HG03060 (cell line): ENCODE data around the gene GTF2H2C.
"Not testable (repeated sequence)": the region's sequence is repeated elsewhere in the genome, so short reads cannot be mapped to it uniquely, and the experiment has no call there.

Experiments used
- ATAC-seq: cut with Tn5 transposase; IDR thresholded peaks from one replicate; pipeline ENCODE4 v1.9.1; 2021; ENCODE audit warnings: low read depth, moderate number of reproducible peaks; ENCODE audit not compliant: unreplicated experiment

Gene GTF2H2C

DNA sequence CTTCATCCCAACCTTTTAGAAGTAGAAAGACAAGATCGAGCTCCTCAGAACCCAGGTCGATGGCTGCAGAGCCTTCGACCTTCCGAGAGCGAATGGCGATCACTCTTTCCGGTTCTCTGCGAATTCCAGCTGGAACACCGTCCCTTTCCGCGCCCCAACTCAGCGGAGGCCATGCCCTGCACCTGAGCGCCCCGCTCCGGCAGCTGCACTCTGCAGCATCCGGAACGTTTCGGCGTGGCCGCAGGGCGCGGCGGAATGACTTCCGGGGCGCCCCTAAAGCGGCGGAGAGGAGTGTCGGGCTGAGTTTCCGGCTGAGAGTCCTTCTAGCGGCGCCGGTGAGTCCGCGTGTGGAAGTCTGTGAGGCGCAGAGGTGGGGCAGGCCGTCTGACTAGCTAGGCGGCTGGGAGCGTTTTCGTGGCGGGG lies at the start of gene GTF2H2C:
GTF2H2C (plus strand) TSS at position 284 of the 423 bp plus-strand sequence. CDS start 4,942 bp downstream, outside the sequence.
- ATAC-seq: peak; percentile 69

DNA sequence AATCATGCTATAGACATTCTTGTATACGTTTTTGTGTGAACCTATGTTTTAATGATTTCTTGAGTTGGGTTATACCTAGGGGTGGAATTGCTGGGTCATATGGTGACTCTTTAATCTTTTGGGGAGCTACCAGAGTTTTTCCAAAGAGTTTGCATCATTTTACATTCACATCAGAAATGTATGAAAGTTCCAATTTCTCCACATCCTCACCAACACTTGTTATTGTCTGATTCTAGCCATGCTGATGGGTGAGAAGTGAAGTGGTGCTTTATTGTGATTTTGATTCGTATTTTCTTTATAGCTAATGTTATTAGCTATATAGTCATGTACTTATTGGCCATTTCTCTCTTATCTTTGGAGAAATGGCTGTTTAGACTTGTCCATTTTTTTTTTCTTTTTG lies 49.3 kb upstream of the GTF2H2C start:
- ATAC-seq: no peak

DNA sequence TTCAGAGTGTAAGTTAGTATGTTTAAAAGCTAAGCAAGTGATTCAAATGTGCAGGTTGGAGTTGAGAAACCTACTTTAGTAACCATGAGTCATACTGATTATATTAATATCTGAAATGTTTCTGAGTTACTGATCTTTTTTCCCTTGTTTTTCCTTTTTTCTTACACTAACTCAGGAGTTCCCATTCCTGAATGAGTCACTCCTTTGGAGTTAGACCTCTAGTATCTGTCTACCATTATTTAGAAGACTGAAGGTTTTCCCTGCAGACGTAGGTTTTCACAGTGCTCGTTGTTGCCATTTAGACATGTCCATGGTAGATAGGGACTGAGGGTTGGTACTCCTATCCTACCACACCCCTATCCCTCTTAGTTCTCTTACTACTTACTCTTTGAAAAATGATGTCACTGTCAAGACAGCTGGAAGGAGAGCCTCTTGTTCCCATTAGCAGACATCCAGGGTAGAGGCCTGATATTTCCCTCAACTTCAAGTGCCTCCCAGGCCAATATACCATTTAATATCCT lies 47.2 kb upstream of the GTF2H2C start:
- ATAC-seq: no peak

DNA sequence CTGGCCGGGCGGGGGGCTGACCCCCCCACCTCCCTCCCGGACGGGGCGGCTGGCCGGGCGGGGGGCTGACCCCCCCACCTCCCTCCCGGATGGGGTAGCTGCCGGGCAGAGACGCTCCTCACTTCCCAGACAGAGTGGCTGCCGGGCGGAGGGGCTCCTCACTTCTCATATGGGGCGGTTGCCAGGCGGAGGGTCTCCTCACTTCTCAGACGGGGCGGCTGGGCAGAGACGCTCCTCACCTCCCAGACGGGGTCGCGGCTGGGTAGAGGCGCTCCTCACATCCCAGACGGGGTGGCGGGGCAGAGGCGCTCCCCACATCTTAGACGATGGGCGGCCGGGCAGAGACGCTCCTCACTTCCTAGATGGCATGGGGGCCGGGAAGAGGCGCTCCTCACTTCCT lies 44.4 kb upstream of the GTF2H2C start:
- ATAC-seq: not testable (repeated sequence)

DNA sequence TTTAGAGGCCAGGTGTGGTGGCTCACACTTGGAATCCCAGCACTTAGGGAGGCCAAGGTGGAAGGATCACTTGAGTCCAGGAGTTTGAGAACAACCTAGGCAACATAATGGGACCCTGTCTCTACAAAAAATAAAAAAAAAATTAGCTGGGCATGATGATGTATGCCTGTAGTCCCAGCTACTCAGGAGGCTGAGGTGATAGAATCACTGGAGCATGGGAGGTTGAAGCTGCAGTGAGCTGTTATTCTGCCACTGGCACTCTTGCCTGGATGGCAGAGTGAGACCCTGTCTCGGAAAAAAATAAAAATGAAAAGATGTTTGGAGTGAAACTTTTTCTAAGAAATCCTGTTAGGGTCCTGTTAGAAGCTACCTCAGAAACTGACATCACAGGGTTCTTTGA lies 43.2 kb upstream of the GTF2H2C start:
- ATAC-seq: no peak

DNA sequence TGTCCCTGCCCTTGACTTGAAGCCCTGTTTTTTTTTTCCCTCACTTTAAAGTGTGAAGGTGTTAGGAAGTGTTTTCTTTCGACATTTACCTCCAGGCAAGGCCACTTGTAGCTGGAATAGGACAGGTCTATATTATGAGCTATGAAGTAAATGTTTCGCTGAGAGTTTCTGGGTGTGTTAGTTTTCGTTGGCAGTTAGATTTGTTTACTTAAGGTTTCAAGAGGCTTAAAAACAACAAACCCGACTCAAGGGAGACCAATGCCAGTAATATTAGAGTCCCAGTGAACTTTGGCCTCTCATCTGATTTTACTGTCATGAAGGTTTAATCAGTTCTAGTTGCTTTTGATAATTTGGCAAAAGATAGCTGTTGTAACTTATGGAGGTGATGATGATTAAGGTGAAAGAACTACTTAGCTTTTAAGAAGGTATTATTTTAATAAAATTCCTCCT lies 42.2 kb upstream of the GTF2H2C start:
- no peak for ATAC-seq

DNA sequence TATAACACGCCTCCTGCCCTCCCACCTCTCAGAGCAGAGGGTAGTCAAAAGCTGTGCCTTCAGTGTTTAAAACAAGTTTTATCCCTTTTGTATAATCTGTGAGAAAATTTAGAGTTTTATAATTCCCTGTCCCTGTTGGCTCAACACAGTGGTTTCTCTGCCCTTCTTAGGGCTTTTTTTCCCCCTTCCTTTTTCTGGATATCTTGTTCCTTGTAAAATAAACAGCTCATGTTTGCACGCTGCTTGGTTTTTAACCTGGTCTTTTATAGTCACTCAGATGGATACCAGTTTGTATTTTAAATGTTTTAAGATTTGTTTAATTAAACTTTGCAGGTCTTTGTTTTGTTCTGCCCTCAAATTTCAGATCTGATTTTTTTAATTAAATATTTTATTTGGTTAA lies 40.7 kb upstream of the GTF2H2C start:
- no peak for ATAC-seq

DNA sequence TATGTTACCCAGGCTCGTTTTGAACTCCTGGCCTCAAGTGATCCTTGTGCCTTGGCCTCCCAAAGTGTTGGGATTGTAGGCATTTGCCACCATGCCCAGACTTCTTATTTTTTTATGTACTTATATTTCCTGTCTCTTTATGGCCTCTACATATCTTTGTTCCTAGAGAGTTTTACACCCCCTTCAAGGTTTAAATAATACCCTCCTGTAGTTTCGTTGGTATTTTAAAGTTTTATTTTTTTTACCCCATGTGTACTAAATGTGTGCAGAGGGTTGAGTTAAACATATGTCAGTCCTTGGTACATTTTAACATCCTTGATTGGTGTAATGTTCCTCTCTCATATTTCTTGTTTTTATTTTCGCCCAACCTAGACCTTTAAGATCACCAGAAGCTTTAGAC lies 38.0 kb upstream of the GTF2H2C start:
- ATAC-seq: no peak

DNA sequence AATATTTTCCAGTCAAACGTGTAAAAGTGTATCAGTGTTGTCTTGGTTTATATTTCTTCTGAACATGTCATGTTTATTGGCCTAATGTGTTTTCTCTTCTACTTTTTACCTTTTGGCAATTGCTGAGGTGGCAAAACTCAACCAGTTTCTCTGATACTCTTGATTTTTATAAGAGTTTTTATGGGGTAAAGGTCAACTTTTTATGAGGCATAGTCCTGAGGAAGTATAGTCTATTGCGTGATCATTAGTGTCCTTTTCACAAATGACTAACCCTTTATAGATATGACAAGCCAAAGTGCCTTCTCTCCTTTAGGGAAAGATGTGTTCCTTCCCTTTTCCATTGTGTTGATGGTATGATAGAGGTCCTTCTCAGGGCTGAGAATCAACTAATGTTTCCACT lies 34.5 kb upstream of the GTF2H2C start:
- no peak for ATAC-seq

DNA sequence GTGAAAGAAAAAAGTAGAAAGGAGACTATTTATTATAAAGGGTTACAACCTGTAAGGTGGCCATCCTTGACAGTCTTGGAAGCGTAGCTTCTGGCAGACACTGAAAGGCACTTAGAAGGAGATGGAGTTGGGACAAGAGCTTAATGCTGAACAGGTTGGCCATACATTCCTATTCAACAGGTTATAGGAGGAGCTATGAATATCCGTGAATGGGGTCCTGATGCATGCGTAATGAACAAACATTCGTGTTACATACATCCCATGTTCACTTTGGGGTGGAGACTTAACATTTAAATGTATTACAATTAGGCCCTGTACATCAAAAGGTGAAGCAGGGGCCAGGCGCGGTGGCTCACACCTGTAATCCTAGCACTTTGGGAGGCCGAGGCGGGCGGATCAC lies 33.3 kb upstream of the GTF2H2C start:
- no peak for ATAC-seq

DNA sequence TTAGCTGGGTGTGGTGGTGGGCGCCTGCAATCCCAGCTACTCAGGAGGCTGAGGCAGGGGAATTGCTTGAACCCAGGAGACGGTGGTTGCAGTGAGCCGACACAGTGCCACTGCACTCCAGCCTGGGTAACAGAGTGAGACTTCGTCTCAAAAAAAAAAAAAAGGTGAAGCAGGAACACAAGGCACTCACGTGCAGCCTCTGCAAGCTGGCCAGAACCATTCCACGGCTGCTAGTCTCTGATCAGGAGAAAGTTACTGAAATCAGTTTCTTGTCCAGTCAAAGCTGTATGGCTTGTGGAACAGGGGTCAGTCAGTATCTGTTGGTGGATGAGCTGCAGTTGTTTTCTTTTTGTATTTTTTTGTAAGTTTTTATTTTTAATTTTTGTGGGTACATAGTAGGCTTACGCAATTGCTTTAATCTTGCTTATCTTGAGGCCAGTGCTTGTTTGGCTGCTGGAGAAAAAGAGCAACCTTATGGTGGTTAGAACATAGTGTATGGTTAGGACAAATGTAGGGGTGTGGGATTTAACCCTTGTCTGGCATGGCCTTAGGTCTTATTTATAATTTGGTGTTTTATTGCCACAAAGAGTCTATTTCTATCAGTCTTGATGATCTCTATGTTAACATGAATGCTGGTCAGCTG lies 32.7 kb upstream of the GTF2H2C start:
- ATAC-seq: no peak

DNA sequence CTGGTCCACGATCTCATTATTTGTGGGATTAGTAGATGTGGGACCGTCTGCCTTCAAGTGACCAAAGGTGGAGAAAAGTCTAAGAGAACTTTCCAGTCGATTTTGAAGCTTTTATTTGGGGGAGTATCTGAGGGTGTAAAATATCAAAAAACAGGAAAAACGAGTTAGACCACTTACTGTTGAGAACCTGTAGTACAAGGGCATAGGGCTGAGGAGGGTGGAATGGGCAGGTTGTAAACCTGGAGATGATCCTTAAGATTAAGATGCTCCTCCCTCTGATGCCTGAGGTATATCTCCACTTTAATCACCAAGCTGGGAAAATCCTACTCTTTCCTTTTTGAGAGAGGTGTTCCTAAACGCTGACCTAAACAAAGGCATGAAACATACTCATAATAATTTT lies 32.0 kb upstream of the GTF2H2C start:
- no peak for ATAC-seq

DNA sequence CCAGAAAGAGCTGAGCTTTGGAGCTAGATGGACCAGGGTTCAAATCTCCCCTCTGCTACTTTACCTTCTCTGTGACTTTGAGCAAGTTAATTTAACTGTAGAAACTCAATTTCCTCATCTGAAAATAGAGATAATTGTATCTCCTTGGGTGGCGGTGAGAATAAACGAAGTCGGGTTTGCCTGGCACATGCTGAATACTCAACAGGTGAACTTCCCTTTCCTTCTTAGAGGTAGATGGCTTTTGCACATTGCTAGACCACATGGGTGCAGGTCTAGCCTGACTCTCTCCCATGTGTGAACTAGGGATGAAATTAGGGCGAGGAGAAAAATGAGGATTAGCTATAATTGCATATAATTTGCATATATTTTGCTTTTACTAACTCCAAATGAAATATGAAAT lies 31.4 kb upstream of the GTF2H2C start:
- no peak for ATAC-seq

DNA sequence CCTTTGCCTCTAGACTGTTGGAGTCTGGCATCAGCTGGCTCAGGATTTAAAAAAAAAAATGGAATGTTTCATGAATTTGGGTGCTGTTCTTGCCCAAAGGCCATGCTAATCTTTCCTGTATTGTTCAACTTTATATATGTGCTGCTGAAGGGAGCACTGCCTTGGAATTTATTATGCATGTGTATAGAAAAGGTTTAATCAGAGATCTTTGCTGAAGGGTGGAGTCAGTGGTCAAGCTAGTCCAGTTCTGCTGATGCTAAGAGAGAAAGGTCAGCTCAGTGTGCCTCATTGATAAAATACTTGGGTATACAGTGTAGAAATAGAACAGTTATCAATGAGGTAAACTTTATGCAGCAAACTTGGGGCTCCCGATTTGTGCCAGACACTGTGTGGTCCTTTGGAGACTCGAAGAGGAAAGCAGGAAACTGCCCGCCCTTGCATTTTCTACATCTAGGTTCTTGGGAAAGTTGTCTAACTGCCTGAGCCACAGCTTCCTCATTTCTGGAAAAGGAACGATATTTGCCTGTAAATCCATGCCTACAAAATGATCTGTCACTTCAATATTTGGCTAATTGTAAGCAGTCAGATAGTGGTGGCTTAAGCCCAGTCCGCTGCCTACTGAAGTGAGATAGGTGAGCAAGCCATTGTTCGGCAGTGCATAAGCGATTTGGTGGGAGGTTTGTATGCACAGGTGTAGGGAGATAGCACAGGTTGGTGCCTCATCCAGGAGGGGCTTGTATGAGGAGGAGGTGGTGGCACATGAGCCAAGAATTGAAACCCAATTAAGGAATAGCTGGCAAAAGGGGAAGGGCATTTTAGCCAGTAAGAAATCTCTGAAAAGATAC lies 29.2 kb upstream of the GTF2H2C start:
- ATAC-seq: no peak

DNA sequence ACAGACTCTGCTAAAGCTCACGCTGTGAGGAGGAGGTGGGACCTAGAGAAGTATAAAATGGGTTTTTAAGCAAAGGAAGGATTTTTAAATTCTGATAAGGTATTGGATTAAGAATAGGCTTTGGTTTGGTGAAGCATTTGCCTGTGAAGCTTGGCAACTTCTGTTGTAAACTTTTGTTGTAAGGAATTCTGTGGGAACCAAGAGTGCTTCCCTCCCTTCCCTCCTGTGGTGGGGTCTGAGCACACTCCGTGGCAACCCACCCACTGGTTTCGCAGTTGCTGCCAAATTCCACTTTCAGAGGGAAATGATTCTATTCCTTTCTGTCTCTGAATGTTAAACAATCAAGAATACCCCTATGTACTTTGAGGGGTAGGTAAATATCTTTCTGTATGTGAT lies 28.6 kb upstream of the GTF2H2C start:
- no peak for ATAC-seq

DNA sequence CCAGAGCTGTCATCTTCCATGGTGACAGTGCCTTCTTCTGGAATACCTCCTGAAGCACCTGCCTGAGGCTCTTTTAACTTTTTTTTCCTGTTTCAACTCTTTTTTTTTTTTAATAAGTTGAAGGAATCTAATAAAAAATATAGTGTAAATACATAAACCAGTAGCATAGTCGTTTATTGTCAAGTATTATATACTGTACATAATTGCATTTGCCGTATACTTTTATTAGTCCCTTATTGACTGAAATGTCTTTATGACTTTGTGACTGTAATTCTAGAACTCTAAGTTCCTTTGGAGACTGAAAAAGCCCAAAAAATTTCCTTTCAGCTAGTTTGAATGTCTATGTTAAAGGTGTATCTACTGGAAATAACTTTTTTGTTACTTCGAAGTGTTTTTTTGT lies 22.1 kb upstream of the GTF2H2C start:
- not testable (repeated sequence) for ATAC-seq

DNA sequence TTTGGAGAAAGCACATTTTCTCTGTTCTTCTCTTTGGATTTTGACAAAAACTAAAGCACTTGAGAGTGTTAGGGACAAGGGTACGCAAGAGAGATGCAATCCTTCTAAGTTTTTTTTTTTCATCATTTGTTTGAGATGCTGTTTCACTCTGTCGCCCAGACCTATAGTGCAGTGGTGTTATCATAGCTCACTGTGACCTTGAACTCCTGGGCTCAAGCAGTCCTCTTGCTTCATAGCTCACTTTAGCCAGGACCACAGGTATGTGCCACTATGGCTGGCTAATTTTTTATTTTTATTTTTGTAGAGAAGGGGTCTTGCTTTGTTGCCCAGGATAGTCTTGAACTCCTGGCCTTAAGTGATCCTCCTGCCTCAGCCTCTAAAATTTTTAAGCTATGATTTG lies 21.3 kb upstream of the GTF2H2C start:
- not testable (repeated sequence) for ATAC-seq

DNA sequence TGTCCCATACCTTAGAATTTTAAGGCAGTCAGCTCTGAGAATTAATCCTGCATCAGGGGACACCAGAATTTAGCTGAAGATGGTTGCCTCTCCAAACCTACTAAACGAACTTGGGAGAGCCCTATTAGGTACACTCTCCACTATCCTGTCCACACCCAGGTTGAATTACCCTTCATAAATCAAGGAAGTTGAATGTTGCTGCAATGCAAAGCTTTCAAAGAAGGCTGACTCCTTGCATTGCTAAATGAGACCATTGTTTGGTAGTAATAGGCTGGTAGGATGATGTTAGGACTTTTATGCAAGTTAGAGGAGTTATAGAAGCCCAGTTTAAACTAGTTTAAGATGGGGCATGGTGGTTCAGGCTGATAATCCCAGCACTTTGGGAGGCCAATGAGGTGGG lies 18.6 kb upstream of the GTF2H2C start:
- ATAC-seq: not testable (repeated sequence)

DNA sequence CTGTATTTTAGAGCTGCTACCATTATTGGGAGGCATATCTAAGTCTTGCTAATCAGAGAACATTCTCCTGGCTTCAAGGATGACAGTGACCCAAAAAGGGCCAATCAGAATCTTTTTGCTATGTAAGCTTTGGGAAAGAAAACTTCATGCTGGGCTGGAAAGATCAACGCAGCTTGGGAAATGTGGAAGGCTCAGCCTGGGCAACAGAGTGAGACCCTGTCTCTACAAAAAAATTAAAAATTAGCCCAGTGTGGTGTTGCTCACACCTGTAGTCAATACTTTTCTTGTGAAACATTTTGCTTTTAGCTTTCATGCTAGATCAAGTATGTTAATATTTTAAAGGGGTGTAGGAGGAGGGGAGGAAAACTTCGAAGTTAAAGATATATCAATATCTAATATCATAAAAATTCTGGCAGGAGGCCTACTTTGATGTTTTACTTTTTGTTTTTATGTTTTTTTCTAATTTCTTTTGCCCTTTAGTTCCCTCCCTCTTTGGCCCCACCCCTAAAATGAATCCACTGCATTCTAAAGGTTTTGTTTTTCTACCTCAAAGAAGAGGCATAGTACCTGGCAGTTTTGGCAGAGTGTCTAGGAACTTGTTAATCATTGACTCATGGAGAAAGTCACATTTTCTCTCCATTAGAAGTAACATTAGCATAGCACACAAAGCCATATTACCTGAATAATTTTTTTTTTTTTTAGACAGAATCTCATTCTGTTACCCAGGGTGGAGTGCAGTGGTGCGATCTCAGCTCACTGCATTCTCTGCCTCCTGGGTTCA lies 17.0 kb upstream of the GTF2H2C start:
- not testable (repeated sequence) for ATAC-seq

DNA sequence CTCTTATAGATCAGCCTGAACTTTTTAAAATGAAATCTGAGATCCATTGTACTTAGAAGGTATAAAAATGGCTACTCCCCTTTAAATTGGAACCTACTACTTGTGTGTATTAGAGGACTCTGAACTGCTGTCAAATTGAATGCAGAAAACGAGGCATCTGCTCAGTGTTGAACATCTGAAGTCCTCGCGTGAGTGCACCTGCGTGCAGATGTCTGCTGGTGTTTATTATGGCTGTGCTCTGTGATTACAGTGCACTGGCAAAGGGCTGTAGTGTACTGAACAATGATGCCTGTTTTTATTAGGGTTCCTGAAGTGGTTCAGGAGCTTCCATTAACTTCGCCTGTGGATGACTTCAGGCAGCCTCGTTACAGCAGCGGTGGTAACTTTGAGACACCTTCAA lies 15.4 kb upstream of the GTF2H2C start:
- not testable (repeated sequence) for ATAC-seq
